NOMO-1 treated with DMSO at 0.1 percent for 48 hours (cell line): ENCODE measurements around the gene CYP2A7.
"Not testable (repeated sequence)": the region's sequence is repeated elsewhere in the genome, so short reads cannot be mapped to it uniquely, and the experiment has no call there.

Experiments used
- DNase-seq: peaks from one replicate; lab custom pipeline; 2025; ENCODE audit not compliant: unreplicated experiment; lab: John Stamatoyannopoulos, UW

The CYP2A7 gene

GRCh38 chr19:40882062-40882461 is at the start of gene CYP2A7:
TSS of gene CYP2A7 (minus strand) at chr19:40882231. CDS start at chr19:40882210, 21 bp downstream.
- DNase-seq: not testable (repeated sequence)

- DNase-seq: not testable (repeated sequence)
These were observed 48.8 kb upstream of the CYP2A7 start for GRCh38 chr19:40930799-40931198.

- DNase-seq: not testable (repeated sequence)
These were observed 47.9 kb upstream of the CYP2A7 start for GRCh38 chr19:40929942-40930341.

- no peak for DNase-seq
These were observed 46.8 kb upstream of the CYP2A7 start for GRCh38 chr19:40928850-40929249.

GRCh38 chr19:40927567-40927966 is 45.5 kb upstream of the CYP2A7 start:
- no peak for DNase-seq

GRCh38 chr19:40926276-40926675 is 44.2 kb upstream of the CYP2A7 start:
- not testable (repeated sequence) for DNase-seq

- no peak for DNase-seq
These were observed 41.9 kb upstream of the CYP2A7 start for GRCh38 chr19:40923934-40924391.

- not testable (repeated sequence) for DNase-seq
These were observed 40.5 kb upstream of the CYP2A7 start for GRCh38 chr19:40922237-40923160.

- DNase-seq: no peak
These were observed 39.2 kb upstream of the CYP2A7 start for GRCh38 chr19:40921005-40921897.

- no peak for DNase-seq
These were observed 38.4 kb upstream of the CYP2A7 start for GRCh38 chr19:40920300-40921004.

GRCh38 chr19:40919530-40920299 is 37.7 kb upstream of the CYP2A7 start:
- not testable (repeated sequence) for DNase-seq

GRCh38 chr19:40918303-40918702 is 36.3 kb upstream of the CYP2A7 start:
- not testable (repeated sequence) for DNase-seq

- DNase-seq: peak; percentile 68
These were observed 26.9 kb upstream of the CYP2A7 start for GRCh38 chr19:40908976-40909375.

GRCh38 chr19:40907968-40908735 is 26.1 kb upstream of the CYP2A7 start:
- DNase-seq: peak; percentile 65

GRCh38 chr19:40906512-40906911 is 24.5 kb upstream of the CYP2A7 start:
- no peak for DNase-seq

- DNase-seq: not testable (repeated sequence)
These were observed 22.7 kb upstream of the CYP2A7 start for GRCh38 chr19:40904673-40905156.

GRCh38 chr19:40901975-40902750 is 20.1 kb upstream of the CYP2A7 start:
- not testable (repeated sequence) for DNase-seq

- not testable (repeated sequence) for DNase-seq
These were observed 18.5 kb upstream of the CYP2A7 start for GRCh38 chr19:40900521-40900920.
